Adrenal gland (tissue), 5 donors: Measurements from ENCODE around the gene NPAS3.

ENCODE experiments used
- POLR2A ChIP-seq, 2 donors: fragments of 450-650 bp; IDR thresholded peaks; one replicate each; pipeline ENCODE4 v1.6.1; 2017; ENCODE audit warnings: antibody characterized with exemption in 2 of 2, mild to moderate bottlenecking in 2 of 2, moderate library complexity in 1 of 2
- TF ChIP-seq, protein P1 (sequence below), 6 experiments: fragments of 450-650 bp in 4 of 6; fragments of 200-600 bp in 2 of 6; sonication (generic) in 1 of 6; IDR thresholded peaks; 1 replicate in 5 of 6; 2 replicates in 1 of 6; pipeline versions ENCODE4 v1.5.1 to v1.8.0; 2016 to 2021; ENCODE audit warnings: antibody characterized with exemption in 6 of 6, mild to moderate bottlenecking in 2 of 6, moderate library complexity in 1 of 6
- donor health status: DM: no; HTN: no; CAD: no.

DNA sequence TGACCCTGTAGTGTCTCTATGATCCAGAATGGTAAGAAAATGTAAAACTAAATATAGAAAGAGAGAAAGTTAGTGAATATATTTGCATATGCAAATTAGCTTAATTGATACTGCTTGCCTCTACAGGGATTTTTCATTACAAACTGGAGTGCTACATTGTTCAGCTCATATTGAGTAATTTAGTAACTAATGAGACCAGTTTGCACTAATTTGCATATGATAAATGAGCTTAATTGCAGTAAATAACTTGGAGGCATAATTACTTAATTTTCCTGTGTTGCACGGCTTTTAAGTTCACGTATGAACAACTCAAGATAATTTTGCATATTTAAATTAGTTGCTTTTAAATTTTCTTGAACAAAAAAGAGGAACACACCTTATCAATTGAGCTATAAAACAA is 436.5 kb downstream of the NPAS3 start:
- TF ChIP-seq, protein P1, sequence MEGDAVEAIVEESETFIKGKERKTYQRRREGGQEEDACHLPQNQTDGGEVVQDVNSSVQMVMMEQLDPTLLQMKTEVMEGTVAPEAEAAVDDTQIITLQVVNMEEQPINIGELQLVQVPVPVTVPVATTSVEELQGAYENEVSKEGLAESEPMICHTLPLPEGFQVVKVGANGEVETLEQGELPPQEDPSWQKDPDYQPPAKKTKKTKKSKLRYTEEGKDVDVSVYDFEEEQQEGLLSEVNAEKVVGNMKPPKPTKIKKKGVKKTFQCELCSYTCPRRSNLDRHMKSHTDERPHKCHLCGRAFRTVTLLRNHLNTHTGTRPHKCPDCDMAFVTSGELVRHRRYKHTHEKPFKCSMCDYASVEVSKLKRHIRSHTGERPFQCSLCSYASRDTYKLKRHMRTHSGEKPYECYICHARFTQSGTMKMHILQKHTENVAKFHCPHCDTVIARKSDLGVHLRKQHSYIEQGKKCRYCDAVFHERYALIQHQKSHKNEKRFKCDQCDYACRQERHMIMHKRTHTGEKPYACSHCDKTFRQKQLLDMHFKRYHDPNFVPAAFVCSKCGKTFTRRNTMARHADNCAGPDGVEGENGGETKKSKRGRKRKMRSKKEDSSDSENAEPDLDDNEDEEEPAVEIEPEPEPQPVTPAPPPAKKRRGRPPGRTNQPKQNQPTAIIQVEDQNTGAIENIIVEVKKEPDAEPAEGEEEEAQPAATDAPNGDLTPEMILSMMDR (IDR thresholded peaks at IDR 0.05) = no peak
- TF ChIP-seq POLR2A (IDR thresholded peaks at IDR 0.05) = no peak
